Endothelial cell of umbilical vein (primary cell): ENCODE measurements around the gene DTNA. TPM values are rescaled to one million over a fixed set of nuclear protein-coding genes. Genes with fewer than 3 reads are reported as not detected.

Source experiments
- BruUV-seq: library from RNA; stranded (reverse); fragments of 400-500 nt; replicated peaks from 2 replicates; lab custom pipeline; 2021; lab: Mats Ljungman, UMichigan
- CTCF ChIA-PET: fragments of 300-600, 350-600 bp; sonication (Branson Sonifier 250); formaldehyde crosslinking; loops from one replicate; lab custom pipeline; 2021; ENCODE audit warnings: antibody characterized with exemption, inconsistent platforms; lab: Charles Lee
- POLR2A ChIA-PET: fragments of 300-600, 350-600 bp; sonication (Branson Sonifier 250); formaldehyde crosslinking; loops from one replicate; lab custom pipeline; 2021; ENCODE audit warnings: antibody characterized with exemption, inconsistent platforms; lab: Charles Lee
- DNase-seq: peaks from one replicate; pipeline ENCODE4 v3.0.0-alpha.2; 2011; ENCODE audit warnings: low read depth, low spot score
- FAIRE-seq: peaks from 2 replicates; lab custom pipeline; 2011; peaks lifted over from hg19 to GRCh38; lab: Jason Lieb, UNC
- H2AFZ ChIP-seq: 2 replicates; pipeline ENCODE4 v1.6.0; 2012; ENCODE audit warnings: low read depth, low read length, control low read depth, inconsistent platforms
- H3K27ac ChIP-seq: 2 replicates; pipeline ENCODE4 v1.5.1; 2011; ENCODE audit warnings: low read depth, mild to moderate bottlenecking, control low read depth, low read length, moderate library complexity; ENCODE audit not compliant: insufficient read depth
- H3K27me3 ChIP-seq, 2 experiments: 2 replicates each; pipeline versions ENCODE4 v1.6.0 to v1.6.1; 2011; ENCODE audit warnings: low read length in 2 of 2, mixed read lengths in 1 of 2; ENCODE audit not compliant: control insufficient read depth in 2 of 2, insufficient read depth in 2 of 2
- H3K36me3 ChIP-seq, 2 experiments: 2 replicates in 1 of 2; 3 replicates in 1 of 2; pipeline ENCODE4 v1.5.1; 2011; ENCODE audit warnings: low read length in 2 of 2, mild to moderate bottlenecking in 1 of 2, moderate library complexity in 1 of 2; ENCODE audit not compliant: control insufficient read depth in 2 of 2, insufficient read depth in 2 of 2; ENCODE audit errors: extremely low read depth in 1 of 2
- H3K4me1 ChIP-seq: 3 replicates; pipeline ENCODE4 v1.5.1; 2011; ENCODE audit warnings: mild to moderate bottlenecking, low read length; ENCODE audit not compliant: control insufficient read depth, insufficient read depth; ENCODE audit errors: extremely low read depth
- H3K4me2 ChIP-seq: 2 replicates; pipeline ENCODE4 v1.6.1; 2011; ENCODE audit warnings: low read length, control low read depth, mixed read lengths; ENCODE audit not compliant: insufficient read depth
- H3K4me3 ChIP-seq, 3 experiments: fragments of 200-600 bp in 1 of 3; sonication (generic), shearing (Covaris generic) in 1 of 3; replicated peaks in 1 of 3; 2 replicates each; pipeline ENCODE4 v1.5.1; 2011 to 2016; ENCODE audit warnings: control low read depth in 3 of 3, low read length in 3 of 3, mild to moderate bottlenecking in 2 of 3, inconsistent platforms in 1 of 3, low read depth in 1 of 3, moderate library complexity in 1 of 3; ENCODE audit not compliant: insufficient read depth in 1 of 3
- H3K79me2 ChIP-seq: 2 replicates; pipeline ENCODE4 v1.6.0; 2012; ENCODE audit warnings: low read length, inconsistent platforms; ENCODE audit not compliant: control insufficient read depth, insufficient read depth
- H3K9ac ChIP-seq: replicated peaks from 2 replicates; pipeline ENCODE3; 2011; ENCODE audit warnings: low read length, control low read depth; ENCODE audit not compliant: insufficient read depth; ENCODE audit errors: extremely low read depth
- H3K9me1 ChIP-seq: replicated peaks from 3 replicates; pipeline ENCODE4 v1.6.0; 2011; ENCODE audit warnings: mild to moderate bottlenecking, low read length; ENCODE audit not compliant: control insufficient read depth, insufficient read depth; ENCODE audit errors: extremely low read depth
- H3K9me3 ChIP-seq: replicated peaks from 2 replicates; pipeline ENCODE4 v1.5.1; 2012; ENCODE audit warnings: low read length, inconsistent platforms; ENCODE audit not compliant: control insufficient read depth, insufficient read depth
- H4K20me1 ChIP-seq: replicated peaks from 2 replicates; pipeline ENCODE3; 2011; ENCODE audit warnings: mild to moderate bottlenecking, low read length; ENCODE audit not compliant: control insufficient read depth, insufficient read depth; ENCODE audit errors: extremely low read depth
- EZH2 ChIP-seq: IDR thresholded peaks from 2 replicates; pipeline ENCODE4 v1.6.1; 2012; ENCODE audit warnings: borderline replicate concordance, low read depth, mild to moderate bottlenecking, moderate library complexity, low read length, inconsistent platforms; ENCODE audit not compliant: severe bottlenecking
- FOS ChIP-seq: IDR thresholded peaks from 2 replicates; pipeline ENCODE4 v1.6.1; 2011; ENCODE audit warnings: mild to moderate bottlenecking, low read length, moderate library complexity, borderline replicate concordance; ENCODE audit not compliant: insufficient read depth
- JUN ChIP-seq: IDR thresholded peaks from 2 replicates; pipeline ENCODE4 v1.6.1; 2011; ENCODE audit warnings: borderline replicate concordance, low read depth; ENCODE audit not compliant: insufficient read length, insufficient read depth
- MYC ChIP-seq: IDR thresholded peaks from one replicate; pipeline ENCODE4 v1.6.1; 2011; ENCODE audit warnings: mild to moderate bottlenecking, low read depth, low read length
- dilution Hi-C: fragments of 300-500 bp; cut with MboI; formaldehyde crosslinking; loops from one replicate; pipeline ENCODE4 v1.15.0; 2019; ENCODE audit warnings: low sequenced_read_pairs; ENCODE audit not compliant: extremely low pct_ligation_motif_present
- intact Hi-C: fragments of 100-400 bp; cut with micrococcal nuclease; formaldehyde crosslinking; loops from one replicate; pipeline ENCODE4 v1.10.0; 2022
- polyA plus RNA-seq, 4 experiments: library from polyadenylated mRNA; depleted of rRNA in 3 of 4; stranded (reverse) in 3 of 4; unstranded in 1 of 4; fragments of >200 nt; gene quantifications; 2 replicates each; pipeline versions ENCODE4 v1.2.1 to v1.2.3, GENCODE V29; 2011 to 2012; ENCODE audit warnings: missing spikeins in 1 of 4
- total RNA-seq: library from RNA; stranded (reverse); gene quantifications from 2 replicates; pipeline ENCODE4 v1.2.3, GENCODE V29; 2021

The DTNA gene
- total and polyA plus RNA-seq, 2 donors (not counting 3 experiments of a cell fraction or from before 2014, with no cell fraction given), result 6.6 to 15.3 TPM

DNA sequence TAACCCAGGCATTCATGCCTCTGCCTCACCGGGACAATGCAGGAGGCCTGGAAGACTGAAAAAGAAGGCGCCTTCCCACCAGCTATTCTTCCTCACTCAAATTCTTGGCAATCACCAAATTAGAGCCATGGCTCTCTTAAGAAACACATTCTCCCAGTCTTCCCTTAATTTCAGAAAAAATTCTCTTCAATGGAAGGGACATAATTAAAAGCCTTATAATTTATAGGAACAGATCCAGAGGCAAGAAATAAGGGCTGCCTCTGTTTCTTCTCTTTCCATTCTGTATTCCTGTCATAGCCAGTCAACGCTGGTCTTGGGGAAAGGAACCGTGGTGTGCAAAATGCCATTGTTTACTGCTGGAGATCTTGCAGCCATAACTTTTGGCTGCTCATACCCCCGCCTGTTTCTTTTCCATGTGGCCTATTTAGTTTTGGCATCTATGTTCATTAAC, 32.8 kb downstream of the DTNA start:
- FAIRE-seq, result no peak
- BruUV-seq, result no TSS peak

DNA sequence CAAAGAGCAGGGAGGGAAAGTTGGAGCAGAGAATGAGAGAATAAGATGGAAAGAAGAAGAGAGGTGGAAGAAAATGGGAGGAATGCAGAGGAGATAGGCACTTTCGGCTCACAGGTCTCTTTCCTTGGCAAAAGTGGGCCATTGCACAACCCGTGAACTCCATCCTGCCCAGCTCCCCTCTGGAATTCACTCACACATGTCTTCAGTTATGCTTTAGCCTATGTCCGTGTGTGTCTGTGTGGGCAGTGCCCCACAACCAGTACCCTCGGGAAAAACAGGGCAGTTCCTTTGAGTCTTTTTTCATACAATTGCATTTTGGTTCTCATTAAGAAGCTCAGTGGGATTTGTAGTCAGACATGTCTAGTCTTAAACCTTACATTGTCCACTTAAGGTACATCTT, 34.5 kb downstream of the DTNA start:
- dilution Hi-C loops, result no loop called here
- Histone ChIP-seq H3K27me3 (no peaks in the 10 kb centered on the region), H3K79me2 (no peaks in the 10 kb centered on the region), H2AFZ (no peak overlapping the region), H3K4me2 (no peak overlapping the region), H3K9ac (no peak overlapping the region), H4K20me1 (no peaks in the 10 kb centered on the region), H3K9me3 (no peaks in the 10 kb centered on the region), H3K4me3 (no peak overlapping the region), H3K9me1 (no peaks in the 10 kb centered on the region), H3K36me3 (no peaks in the 10 kb centered on the region), H3K27ac (no peak overlapping the region), H3K4me1 (no peaks in the 10 kb centered on the region)
- no TSS peak for BruUV-seq
- FAIRE-seq, result no peak
- ChIA-PET POLR2A (no interaction called here), CTCF (no interaction called here)
- intact Hi-C loops, result no loop called here
- no peak for DNase-seq
- no peak for TF ChIP-seq FOS

More for the DNA sequence above, 32.8 kb downstream of the DTNA start:
- no peak overlapping the region for H3K9ac ChIP-seq
- no peaks in the 10 kb centered on the region for H3K9me1 ChIP-seq
- no peaks in the 10 kb centered on the region for H3K9me3 ChIP-seq
- ChIA-PET POLR2A (no interaction called here), CTCF (interaction anchor here (0.8 kb wide), 1 partner anchor 9 kb away, joined by 3 read pairs; no protein-coding TSS in a partner anchor)
- no peak for TF ChIP-seq MYC
- no peak for TF ChIP-seq JUN
- TF ChIP-seq EZH2, result no peak
- no peak overlapping the region for H3K4me2 ChIP-seq
- dilution Hi-C loops, result no loop called here
- no peaks in the 10 kb centered on the region for H3K36me3 ChIP-seq
- intact Hi-C loops, result no loop called here
- no peaks in the 10 kb centered on the region for H3K27me3 ChIP-seq
- no peak overlapping the region for H3K27ac ChIP-seq
- H3K4me3 ChIP-seq, result no peak overlapping the region
- H3K4me1 ChIP-seq, result peaks cover 8% of the 10 kb centered on the region
- no peaks in the 10 kb centered on the region for H3K79me2 ChIP-seq
- no peak overlapping the region for H2AFZ ChIP-seq
- no peak for DNase-seq
- no peaks in the 10 kb centered on the region for H4K20me1 ChIP-seq
